Stromal cell of bone marrow (primary cell): Measurements from ENCODE around the gene DDTL.
"Not testable (repeated sequence)": the region's sequence is repeated elsewhere in the genome, so short reads cannot be mapped to it uniquely, and the experiment has no call there.

ENCODE experiments used
- DNase-seq: peaks from one replicate; pipeline ENCODE4 v3.0.0-alpha.2; 2012; ENCODE audit warnings: low read depth

Gene DDTL

DNA sequence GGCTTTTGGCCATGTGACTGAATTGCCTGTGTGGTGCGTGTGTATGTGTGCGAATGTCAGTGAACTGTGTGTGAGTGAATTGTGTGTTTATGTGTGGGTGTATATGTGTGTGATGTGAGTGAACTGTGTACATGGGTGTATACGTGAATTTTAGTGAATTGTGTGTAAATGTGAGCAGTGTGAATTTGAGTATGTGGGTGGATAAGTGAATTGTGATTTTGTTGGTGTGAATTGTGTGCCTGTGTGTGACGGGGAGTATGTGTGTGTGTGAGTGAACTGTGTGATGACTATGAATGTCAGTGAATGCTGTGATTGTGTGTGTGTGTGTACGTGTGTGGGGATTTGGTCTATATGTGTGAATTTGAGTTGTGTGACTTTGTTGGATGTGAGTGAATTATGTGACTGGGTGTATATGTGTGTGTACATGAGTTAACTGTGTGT is 3.5 kb downstream of the DDTL start:
- DNase-seq = no peak

DNA sequence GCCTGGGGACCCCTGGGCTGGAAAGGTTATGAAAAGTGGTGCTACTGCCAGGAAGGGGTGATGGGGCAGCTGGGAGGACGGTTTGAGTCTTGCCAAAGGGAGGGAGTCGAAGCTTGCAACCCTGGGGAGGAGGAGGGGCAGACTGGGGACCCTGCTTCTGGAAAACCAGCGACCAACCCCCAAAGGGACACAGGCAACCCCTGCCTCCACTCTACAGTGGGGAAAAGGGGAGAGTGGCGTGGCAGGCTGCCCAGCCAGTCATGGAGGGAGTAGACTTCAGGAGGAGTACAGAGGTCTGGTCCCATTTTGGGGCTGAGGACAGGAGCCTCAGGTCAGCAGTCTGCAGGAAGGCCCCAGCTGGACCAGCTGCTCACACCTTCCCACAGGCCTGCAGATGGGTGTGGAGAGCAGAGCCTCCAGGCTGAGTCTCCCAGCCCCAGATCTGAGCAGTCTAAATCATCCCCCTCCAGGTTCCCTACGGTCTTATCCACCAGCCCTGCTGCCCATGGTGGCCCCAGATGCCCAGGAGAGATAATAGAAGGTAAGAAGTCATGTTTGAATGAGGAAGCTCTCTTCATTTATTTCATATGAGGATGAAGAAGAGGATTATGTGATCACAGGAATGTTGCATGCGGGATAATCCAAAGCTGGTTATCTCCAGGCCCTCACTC is 4.3 kb downstream of the DDTL start:
- DNase-seq = no peak

DNA sequence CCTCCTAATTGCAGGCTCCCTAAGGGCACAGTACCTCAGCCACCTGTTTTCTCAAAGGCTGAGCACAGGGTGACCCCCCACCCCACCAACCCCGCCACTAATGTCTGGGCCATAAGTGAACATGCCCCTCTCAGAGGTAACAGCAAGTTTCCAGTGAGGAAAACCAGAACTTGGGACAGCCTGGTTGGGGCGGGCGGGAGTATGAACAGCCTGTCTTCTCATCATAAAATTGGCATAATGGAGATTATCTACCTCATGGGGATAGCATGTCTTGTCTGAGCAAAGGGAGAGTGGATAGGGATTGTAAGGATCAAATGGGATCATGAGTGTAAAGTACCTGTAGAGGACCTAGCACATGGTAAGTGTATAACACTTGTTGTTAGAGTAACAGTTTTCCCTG is 5.2 kb downstream of the DDTL start:
- DNase-seq = not testable (repeated sequence)

DNA sequence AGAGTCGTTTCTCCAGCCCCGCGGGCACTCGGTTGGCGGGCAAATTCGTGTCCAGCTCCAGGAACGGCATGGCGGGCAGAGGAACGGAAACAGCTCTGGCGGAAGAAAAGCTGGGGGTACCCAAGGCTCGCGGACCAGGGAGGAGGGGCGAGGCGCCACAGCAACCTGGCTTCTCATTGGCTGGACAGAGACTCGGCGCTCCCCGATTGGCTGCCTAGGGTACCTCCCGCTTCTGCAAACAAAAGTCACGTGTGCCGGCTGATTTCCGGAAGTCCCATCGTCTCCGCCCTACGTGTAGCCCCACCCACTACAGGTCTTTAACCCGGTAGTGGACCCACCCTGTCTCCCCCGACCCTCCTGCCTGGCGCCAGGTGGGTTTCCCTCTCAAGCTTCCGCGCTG is 7.7 kb downstream of the DDTL start, which contains the start of gene DDT:
Gene DDT (minus strand): TSS at position 97 of the 400 bp plus-strand sequence. CDS start 27 bp downstream, at position 70.
- DNase-seq = not testable (repeated sequence)

DNA sequence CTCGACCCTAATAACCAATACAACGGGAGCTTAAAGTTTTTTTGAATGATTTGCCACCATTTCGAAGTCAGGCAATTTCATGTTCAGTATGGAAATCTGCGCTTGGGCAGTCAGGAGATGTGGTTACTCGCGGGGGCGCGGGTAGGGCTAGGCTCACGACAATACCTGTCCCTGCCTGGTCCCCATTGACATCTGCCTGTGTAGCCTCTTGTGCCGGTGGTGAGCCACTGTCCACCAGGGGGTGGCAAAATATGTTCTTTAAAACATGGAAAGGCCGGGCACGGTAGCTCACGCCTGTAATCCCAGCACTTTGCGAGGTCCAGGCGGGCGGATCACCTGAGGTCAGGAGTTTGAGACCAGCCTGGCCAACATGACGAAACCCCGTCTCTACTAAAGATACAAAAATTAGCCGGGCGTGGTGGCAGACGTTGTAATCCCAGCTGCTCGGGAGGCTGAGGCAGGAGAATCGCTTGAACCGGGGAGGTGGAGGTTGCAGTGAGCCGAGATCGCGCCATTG is 8.2 kb downstream of the DDTL start:
- not testable (repeated sequence) for DNase-seq

DNA sequence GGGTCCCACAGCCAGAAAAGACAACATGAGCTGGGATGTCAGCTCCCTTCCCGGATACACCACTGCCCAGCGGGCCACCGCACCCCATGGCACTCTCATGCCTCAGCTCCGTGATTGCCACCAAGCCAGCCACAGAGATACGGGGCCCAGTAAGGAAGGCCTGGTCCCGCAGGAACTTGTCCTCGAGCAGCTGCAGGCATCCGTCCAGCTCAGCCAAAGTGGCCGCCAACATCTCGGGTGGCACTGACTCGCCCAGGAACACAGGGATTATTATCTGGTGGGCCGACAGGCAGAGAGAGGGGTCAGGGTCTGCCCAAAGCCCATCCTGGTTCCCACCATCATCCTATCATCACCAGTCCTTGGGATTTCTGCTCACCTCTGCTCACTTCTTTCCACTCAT is 10.6 kb downstream of the DDTL start:
- not testable (repeated sequence) for DNase-seq

DNA sequence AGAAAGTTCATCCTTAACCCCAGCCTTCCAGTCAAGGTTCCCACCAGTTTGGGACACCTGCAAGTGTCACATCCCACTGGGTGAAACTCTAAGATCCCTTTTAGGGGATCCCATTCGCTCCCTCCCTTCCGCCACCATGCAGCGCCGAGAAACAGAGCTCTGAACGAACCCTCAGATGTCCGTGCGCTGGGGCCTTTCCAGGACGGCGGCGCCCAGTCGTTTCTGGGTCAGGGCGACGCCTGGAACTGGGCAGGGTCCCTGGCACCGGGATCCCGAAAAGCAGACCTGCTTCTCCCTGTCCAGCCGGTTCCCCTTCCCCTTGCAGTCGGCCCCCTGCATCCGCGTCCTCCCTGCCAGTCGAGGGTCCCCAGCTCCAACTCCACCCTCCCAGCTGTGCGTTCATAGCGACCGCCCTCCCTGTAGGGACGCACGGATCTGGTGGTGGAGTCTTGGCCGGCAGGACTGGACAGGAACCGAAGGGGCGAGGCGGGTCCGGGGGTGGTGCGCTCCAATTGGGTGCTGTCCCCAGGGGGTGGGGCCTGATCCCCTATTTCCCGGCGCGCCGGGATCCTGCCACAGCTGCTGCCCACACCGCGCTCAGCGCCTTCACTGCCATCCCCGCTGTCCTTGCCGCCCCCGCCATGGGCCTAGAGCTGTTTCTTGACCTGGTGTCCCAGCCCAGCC is 13.0 kb downstream of the DDTL start, which contains the start of gene GSTT2:
Gene GSTT2 (plus strand): TSS at position 578 of the 684 bp plus-strand sequence.
- not testable (repeated sequence) for DNase-seq

DNA sequence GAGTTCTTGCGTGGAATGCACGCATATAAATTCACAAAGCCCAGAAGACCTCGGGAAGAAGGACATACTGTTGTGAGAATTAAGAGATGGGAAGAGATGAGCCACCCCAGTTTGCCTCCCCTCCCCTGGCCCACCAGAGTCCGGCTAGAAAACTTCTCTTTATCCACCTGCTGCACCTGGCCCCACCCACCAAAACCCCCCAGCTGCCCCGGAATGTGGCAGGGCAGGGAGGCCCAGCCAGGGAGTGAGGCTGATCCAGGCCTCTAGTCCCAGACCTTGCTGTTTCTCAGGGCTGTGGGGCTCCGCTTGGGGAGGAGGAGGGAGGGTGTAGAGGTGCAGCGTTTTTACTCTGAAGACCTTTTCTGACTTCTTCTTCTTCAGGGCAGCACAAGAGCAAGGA is 13.9 kb downstream of the DDTL start:
- DNase-seq = not testable (repeated sequence)

DNA sequence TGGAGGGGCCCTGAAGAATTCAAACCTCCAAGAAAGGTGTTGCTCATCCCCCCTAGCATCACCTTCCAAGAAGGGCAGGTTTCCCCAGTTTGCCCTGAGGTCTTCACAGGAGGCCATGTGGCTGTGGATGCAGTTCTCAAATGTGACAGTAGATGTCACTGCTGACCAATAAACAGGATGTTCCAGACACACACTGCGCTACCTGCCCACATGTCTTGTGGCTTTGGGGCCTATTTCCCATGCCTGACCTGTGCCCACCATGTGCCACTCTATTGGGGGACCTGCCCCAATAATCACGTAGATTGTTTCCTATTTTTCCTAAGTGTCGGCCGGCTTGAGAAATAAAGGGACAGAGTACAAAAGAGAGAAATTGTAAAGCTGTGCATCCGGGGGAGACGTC is 17.7 kb downstream of the DDTL start:
- DNase-seq = no peak

DNA sequence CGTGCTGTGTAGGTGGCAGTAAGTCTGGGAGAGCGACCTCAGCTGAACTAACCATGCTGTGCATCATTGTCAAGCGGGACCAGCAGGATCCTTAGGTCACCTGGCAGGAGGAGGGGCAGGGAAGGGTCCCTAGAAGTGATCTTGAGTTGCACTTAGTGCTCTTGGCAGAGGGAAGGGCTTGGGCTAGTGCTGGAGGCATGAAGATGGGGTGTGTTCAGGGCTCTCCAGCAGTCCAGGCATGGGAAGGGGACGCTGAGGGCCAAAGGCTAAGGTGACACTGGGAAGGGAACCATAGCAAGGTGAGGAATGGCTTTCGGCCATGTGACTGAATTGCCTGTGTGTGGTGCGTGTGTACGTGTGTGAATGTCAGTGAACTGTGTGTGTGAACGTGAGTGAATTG is 19.4 kb downstream of the DDTL start:
- not testable (repeated sequence) for DNase-seq

DNA sequence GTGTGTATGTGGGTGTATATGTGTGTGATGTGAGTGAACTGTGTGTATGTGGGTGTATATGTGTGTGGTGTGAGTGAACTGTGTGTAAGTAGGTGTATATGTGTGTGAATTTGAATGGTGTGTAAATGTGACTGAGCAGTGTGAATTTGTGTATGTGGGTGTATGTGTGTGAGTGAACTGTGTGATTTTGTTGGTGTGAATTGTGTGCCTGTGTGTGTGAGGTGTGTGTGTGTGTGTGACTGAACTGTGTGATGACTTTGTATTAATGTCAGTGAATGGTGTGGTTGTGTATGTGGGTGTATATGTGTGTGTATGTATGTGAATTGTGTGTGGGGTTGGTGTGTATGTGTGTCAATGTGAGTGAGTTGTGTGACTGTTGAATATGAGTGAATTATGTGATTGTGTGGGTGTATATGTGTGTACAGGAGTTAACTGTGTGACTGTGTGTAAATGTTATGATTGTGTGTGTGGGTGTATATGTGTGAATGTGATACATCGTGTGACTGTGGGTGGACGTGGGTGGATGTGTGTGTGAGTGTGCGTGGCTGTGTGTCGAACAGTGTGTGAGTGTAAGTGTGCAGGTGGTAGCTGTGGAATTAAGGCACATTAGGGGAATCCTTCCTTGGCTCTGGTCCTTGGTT is 20.0 kb downstream of the DDTL start:
- not testable (repeated sequence) for DNase-seq

DNA sequence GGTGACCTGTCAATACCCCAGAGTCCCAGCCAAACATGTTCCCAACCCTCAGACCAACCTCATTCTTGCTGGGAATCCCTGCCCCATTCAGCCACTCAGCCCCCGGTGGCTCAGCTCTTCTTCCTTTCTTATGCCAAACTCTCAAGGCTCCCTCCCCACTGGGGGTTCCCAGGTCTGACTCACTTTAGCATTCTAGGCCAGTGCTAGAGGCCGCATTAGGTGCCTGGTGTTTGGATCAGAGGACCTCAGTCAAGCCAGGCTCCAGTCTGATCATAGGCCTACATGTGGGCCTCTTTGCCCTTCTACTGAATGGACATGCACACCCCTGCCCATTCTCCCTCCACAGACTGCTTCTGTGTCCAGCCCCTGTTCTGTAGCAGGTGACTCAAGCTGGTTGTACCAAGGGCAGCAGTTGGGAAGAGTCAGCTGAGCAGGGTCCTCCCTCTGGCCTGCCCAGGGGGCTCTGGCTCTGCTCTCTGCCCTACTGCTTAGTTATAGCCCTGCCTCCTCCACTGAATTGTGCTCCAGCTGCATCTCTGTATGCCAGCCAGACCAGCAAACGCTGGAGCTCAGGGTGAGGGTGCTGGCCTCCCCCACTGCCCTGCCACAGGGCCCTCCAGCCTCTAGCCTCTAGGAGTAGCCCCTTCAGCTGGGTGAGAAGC is 23.0 kb downstream of the DDTL start:
- DNase-seq = not testable (repeated sequence)

DNA sequence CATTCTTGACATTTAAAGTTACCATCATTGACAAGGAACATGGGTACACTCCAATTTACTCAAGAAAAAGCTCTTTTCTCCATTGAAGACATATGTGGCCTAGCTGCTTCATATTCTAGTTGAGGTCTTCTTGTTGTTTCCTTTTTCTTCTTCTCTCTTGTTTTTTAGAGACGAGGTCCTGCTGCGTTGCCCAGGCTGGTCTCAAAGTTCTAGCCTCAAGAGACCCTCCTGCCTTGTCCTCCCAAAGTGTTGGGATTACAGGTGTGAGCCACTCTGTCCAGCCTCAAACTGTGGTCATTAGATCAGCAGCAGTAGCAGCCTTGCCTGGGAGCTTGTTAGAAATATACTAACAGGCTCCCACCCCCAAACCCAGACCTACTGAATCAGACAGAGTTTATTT is 26.4 kb downstream of the DDTL start:
- DNase-seq = not testable (repeated sequence)

DNA sequence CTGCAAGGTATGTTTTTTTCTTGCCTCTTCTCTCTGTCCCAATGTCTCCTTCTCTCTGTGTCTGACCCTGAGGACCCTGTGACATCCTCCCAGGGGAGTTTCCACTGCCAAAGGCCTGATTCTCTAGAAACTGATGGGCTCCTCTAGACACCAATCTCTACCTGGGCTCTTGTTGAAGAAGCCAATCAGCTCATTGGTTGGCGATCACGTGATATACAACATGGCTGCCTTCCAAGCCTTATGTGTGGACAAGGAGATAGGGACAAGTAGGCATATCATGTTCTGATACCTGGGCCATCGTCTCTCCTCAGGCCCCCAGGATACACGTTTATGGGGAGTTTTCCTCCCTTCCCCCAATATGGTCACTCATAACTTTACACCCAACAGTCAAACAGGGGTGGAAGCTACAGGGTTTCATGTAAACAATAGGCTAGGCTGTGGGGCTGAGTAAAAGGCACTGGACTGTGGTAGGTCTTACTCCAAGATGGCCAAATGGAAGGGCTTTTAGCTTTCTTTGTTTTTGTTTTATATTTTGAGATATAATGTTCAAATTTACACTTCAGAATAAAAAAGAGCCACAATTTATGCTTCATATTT is 27.0 kb downstream of the DDTL start:
- not testable (repeated sequence) for DNase-seq

DNA sequence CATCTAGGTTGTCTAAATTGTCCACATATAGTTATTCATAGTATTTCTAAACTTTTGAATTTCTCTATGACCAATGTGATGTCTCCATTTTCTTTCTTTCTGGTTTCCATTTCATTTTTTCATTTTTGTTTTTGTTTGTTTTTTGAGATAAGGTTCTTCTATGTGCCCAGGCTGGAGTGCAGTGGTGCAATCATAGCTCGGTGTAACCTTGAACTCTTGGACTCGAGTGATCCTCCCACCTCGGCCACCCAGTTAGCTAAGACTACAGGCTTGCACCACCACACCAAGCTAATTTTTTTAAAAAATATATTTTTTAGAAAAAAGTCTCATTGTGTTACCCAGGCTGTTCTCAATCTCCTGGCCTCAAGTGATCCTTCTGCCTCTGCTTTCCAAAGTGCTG is 30.4 kb downstream of the DDTL start:
- DNase-seq = no peak

DNA sequence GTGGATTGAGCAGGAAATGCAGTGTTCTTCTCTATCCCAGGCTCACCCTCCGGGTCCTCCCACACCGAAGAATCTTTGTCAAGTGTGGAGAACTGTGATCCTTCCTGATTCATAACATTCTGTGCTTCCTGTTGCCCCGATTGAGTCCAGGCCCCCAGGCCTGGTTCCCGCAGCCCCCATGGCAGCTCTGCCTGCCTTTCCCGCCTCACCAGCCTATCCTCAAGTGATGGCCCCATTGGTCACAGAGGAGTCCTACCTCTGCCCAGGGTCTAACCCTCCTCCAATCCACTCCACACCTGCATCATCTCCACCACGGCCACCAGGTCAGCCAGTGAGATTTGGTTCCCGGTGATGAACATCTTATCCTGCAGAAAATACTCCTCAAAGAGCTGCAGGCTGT is 33.1 kb downstream of the DDTL start:
- not testable (repeated sequence) for DNase-seq

DNA sequence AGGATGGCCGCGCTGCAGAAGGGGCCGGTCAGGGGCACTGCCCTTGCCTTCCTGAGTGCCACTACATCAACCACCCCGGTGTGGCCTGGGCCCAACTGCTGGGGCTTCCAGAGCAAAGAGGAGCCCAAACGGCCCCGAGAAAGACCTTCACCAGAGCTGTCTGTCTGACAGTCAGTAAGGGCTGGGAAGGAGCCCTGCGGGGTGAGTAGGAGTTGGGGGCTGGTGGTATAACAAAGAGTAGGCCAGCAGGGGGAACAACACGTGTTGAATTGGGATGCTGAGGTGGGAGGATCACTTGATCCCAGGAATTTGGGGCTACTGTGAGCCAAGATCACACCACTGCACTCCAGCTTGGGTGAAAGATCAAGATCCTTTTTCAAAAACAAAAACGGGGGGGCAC is 34.6 kb downstream of the DDTL start:
- DNase-seq = no peak

DNA sequence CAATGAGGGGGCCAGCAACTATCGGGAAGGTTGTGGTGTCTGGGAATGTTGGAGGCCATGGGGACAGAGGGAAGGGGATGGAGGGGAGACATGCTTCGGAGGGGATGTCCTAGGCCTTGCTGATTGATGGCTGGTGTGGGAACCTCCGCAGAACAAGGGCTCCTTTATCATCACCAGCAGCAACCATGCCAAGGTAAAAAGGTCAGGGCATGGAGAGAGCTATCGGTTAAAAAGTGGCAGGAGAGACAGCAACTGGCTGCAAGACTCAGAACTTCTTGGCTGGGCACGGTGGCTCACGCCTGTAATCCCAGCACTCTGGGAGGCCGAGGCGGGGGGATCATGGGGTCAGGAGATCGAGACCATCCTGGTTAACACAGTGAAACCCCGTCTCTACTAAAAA is 35.6 kb downstream of the DDTL start:
- DNase-seq = no peak

DNA sequence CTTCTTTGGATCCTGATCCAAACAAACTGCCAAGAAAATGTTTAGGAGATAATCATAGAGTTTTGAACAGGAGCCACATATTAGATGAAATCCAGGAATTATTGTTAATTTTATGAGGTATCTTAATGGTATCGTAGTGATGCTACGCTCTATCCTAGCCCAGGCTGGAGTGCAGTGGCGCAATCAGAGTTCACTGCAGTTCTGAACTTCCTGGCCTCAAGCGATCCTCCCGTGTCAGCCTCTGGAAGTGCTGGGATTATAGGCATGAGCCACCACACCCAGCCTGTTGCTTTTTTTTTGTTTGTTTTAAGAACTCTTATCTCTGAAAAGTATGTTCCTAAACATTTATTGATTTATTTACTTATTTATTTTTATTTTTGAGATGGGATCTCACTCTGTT is 36.2 kb downstream of the DDTL start:
- DNase-seq = no peak

DNA sequence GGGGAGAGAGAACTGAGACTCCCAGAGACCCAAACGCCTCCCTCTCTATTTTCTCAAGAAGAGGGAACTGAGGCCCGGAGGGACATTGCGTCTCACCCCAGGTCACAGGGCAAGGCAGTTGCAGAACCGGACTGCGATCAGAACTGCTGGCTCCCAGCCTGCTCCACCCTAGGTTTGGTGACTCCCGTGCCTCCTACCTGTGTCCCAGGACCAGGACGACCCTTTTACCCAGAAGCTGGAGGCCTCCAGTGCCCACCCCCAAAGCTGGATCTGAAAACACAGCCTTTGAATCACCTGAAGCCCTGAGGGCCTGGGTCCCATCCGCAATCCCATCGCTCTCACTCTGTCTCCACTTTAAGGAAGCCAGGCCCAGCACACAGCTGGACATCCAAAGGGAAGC is 37.2 kb downstream of the DDTL start:
- DNase-seq = no peak

DNA sequence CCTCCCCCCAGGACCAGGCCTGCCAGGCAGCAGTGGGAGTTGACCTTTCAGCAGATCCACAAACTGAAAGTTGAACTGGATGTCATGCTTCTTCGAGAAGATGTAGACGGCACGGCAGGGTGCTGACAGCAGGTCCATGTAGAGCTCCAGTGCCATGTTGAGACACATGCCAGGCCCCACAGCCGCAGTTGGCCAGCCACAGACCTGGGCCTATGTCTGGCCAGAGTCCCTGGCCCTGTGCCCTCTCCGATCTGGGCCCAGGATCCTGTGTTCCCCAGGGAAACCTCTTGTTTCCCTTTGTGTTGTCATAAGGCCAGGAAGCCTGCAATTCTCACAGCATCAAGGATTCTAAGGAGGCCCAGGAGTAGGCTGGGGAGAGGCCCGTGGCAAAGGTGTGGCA is 38.5 kb downstream of the DDTL start, which contains the start of gene GSTT4:
Gene GSTT4 (minus strand): TSS at position 253 of the 400 bp plus-strand sequence. CDS start 97 bp downstream, at position 156.
- DNase-seq = no peak
